ENCODE results near the gene SPDYE18.
"Not testable (repeated sequence)": the region's sequence is repeated elsewhere in the genome, so short reads cannot be mapped to it uniquely, and the experiment has no call there.

SPDYE18 gene

DNA sequence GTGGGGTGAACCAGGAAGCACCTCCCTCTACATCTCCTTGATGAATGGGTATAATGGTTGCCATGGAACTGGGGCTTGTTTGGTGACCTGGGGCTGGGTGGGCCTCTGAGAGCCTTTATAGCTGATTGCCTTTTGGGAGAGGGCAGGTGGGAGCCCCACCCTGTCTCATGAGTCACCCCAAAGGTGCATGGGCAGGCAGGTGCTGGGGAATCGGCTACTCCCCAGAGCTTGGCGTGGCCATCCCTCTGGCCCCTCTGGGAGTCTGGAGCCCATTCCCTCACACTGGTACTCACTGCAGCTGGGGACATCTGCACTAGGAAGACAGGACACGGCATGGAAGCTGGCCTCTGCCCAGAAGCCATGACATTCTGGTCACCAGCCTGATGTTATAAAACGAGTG lies at the start of gene SPDYE18:
Gene SPDYE18 (minus strand): TSS at position 2 of the 400 bp plus-strand sequence. CDS start 2,046 bp downstream, outside the sequence.
- not testable (repeated sequence) for DNase-seq

DNA sequence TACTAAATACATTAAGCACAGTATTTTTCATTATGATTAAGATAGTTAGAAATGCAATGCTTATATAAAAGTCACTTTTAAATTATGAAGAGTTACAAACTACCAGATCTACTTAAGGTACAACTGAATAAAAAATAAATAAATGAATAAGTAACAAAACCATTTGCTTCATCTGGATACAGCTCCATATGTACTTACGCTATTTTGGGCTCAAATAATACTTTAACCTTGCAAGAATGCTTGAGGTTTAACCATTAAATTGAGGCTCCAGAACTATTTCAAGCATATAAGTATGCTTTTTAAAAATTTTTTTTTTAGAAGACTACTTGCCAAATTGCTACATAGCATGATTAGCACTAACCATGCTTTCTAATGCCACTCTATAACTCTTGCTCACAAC lies 46.0 kb upstream of the SPDYE18 start:
- not testable (repeated sequence) for DNase-seq

- DNase-seq = not testable (repeated sequence)
These were observed 45.3 kb upstream of the SPDYE18 start for GRCh38 chr7:77107659-77108058.

DNA sequence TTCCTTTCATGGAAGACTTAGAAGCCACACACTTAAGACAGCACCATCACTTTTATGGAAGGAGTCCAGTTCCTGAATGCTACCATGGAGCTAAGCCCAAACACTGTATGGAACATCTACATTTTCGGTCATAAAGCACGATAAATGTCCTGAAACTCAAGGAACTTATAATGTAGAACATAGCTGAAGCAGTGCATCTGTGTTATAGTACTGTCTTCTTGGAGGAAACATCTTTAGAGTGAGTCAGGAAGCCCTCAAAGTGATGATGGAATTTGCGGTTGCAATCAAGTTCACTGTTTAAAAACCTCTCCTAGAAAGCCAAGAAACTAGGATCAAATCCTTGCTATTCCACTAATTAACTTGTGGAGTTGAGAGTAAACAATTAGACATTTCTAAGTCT lies 43.5 kb upstream of the SPDYE18 start:
- DNase-seq = not testable (repeated sequence)

DNA sequence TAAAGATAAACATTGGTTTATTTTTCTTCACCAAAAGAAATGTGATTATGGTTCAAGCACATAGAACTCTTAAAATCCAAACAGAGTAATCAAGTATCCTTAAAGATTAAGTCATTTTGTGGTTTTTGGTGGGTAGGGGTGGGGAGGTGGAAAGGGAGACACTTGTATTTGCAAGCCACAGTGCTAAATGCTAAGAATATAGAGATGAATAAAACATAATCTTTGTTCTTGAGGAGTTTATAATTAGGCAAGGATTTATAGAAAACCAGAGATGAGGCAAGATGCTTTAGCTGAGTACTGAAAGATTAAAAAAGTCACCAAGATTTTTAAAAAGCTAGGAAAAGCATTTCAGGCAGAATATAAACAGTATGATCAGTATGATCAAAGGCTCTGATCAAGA lies 40.3 kb upstream of the SPDYE18 start:
- DNase-seq = not testable (repeated sequence)

DNA sequence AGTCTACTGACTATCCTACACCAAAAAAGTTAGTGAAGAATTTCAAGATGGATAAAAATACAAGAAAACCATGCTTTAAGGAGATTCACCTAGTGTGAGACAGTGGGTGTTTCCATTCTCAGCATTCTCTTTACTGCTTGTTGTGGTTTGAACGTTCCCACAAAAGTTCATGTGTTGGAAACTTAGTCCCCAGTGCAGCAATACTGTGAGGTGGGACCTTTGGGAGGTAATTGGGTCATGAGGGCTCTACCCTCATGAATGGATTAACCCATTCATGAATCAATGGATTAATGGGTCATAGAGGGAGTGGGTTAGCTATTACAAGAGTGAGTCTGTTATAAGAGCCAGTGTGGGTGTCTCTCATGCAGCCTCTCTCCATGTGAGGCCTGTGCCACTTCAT lies 38.8 kb upstream of the SPDYE18 start:
- not testable (repeated sequence) for DNase-seq

DNA sequence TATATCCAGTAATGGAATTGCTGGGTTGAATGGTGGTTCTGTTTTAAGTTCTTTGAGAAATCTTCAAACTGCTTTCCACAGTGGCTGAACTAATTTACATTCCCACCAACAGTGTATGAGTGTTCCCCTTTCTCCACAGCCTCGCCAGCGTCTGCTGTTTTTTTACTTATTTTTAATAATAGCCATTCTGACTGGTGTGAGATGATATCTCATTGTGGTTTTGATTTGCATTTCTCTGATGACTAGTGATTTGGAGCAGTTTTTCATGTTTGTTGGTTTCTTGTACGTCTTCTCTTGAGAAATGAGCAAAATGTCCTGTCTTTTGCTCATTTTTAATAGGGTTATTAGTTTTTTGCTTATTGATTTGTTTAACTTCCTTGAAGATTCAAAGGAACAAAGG lies 38.1 kb upstream of the SPDYE18 start:
- not testable (repeated sequence) for DNase-seq

DNA sequence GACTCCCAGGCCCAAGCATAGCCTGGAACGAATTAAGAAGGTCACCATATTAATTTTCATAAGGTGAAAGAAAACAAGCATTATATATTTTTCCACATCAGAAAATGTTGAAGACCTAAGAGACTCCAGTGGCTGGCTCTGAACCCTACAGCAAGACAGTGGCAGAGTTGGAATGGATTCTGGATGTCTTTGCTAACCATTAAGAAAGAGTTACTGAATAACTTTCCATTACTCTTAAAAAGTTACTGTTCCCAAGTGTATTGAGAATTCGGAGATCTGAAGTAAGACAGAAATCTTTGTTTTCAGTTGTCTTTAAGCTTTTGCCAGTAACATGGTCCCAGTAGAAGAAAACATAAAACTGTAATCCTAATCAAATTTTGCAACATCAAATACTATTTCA lies 29.9 kb upstream of the SPDYE18 start:
- not testable (repeated sequence) for DNase-seq

GRCh38 chr7:77082192-77082591 lies 19.8 kb upstream of the SPDYE18 start:
- not testable (repeated sequence) for DNase-seq

DNA sequence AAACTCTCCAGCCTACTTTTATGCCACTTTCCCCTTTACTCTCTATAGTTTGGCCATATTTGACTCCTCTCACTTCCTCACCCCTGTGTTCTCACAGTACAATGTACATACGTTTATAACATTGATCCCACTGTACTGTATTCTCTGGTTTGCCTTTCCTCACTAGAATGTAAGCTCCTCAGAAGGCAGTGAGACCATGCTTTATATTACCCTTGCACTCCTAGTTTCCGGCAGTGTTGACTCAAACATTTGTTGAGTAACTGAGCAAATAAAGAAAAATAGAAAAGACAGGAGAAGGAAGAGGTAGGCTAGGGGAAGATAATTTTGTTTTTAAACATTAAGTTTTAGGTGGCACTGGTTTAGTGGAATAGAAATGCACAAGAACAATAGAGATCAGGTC lies 17.9 kb upstream of the SPDYE18 start:
- not testable (repeated sequence) for DNase-seq

- DNase-seq = not testable (repeated sequence)
These were observed 17.3 kb upstream of the SPDYE18 start for GRCh38 chr7:77079624-77080023.

- DNase-seq = not testable (repeated sequence)
These were observed 16.8 kb upstream of the SPDYE18 start for GRCh38 chr7:77079112-77079511.

DNA sequence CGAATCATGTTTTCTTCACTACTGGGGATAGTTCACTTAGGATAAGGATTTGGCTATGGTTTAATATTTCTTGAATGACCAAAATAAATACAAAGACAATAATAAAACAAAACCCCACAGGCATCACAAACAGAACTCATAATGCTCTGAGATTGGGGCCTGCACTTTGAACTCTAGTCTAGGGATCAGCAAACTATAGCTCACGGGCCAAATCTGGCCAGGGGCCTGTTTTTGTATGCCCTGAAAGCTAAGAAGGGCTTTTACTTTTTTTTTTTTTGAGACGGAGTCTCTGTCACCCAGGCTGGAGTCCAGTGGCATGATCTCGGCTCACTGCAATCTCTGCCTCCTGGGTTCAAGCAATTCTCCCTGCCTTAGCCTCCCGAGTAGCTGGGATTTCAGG lies 14.7 kb upstream of the SPDYE18 start:
- not testable (repeated sequence) for DNase-seq

- not testable (repeated sequence) for DNase-seq
These were observed 12.5 kb upstream of the SPDYE18 start for GRCh38 chr7:77074786-77075396.

GRCh38 chr7:77071108-77071507 lies 8.8 kb upstream of the SPDYE18 start:
- not testable (repeated sequence) for DNase-seq

- not testable (repeated sequence) for DNase-seq
These were observed 3.5 kb upstream of the SPDYE18 start for GRCh38 chr7:77065869-77066268.

GRCh38 chr7:77063732-77064131 lies 1.4 kb upstream of the SPDYE18 start:
- DNase-seq = not testable (repeated sequence)

DNA sequence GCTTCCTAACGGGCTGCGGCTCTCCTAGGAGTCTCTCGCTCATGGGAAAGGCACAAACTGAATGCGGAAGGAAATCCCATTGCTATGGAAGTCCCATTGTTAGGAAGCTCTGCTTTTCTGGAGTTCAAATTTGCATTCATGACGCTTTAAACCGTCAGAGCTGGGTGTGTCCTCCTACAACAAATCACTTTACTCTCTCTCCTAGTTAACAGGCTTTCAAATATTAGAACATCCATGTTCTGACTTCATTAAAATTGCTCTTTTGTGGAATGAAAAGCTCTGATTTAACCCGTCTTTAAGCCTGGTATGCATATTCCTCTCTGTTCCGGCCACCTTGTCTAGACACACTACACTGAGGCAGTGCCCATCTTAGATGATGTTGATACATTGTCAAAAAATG lies 30.1 kb downstream of the SPDYE18 start, which contains the start of gene SPDYE17:
Gene SPDYE17 (minus strand): TSS at position 101 of the 400 bp plus-strand sequence. CDS start 1,791 bp downstream, outside the sequence.
- DNase-seq = not testable (repeated sequence)

DNA sequence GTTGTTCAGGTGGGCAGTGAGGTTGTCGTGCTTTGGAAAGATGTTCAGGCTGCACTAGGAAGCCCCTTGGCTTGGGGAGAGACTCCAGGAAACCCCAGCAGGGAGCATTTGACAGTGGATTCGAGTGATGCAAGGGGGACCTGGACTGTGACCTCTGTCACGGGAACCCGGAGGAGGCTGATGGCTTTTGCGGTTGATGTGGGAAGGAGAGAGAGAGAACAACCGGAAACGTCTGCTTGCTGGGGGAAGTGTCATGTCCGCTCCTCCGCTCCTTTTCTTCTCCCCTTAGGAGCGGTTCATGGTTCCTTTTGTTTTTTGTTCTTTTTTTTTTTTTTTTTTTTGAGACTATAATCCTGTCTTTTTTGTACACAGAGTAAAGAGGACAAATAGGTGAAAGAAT lies 36.0 kb downstream of the SPDYE18 start:
- DNase-seq = not testable (repeated sequence)

GRCh38 chr7:77010074-77010680 lies 52.2 kb downstream of the SPDYE18 start:
- not testable (repeated sequence) for DNase-seq

GRCh38 chr7:77008000-77008399 lies 54.4 kb downstream of the SPDYE18 start:
- DNase-seq = not testable (repeated sequence)

DNA sequence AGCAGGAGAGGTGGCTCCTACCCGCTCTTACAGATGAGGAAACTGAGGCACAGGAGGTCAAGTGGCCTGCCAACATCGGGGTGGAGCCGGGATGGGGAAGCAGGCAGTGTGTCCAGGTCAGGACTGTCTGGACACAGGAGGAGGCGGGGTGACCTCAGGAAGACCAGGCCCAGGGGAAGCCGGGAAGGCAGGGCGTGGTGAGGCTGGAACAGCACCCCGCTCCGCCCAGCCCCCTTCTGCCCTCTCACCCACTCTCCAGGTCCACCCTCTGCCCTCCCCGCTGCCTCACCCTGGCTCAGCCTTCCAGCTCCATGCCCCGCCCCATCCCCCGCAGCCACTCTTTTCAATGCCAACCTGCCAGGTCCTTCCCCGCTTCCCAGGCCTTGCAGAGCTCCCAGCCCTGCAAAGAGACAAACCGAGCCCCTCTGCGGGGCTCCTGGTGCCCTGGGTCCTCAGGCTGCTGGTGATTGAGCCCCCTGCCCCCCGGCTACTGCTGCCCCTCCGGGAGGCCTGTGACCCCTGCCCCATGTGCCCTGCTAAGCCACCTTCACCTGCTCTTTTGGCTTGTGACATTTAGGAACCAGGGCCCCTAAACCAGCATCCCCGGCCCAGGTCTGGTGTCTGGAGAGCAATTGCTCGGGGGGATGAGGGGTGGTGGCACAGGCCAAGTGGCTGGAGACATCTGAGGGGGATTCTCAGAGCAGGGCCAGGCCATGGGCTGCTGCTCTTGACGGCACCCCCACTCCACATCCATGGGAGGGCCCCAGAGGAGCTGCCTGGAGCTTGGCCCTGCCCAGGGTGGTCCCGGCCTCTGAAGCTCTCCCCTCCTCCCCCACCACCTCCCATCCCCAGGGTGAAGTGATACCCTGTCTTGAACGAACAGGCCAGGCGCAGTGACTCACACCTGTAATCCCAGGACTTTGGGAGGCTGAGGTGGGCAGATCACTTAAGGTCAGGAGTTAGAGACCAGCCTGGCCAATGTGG lies 55.9 kb downstream of the SPDYE18 start:
- DNase-seq = not testable (repeated sequence)

DNA sequence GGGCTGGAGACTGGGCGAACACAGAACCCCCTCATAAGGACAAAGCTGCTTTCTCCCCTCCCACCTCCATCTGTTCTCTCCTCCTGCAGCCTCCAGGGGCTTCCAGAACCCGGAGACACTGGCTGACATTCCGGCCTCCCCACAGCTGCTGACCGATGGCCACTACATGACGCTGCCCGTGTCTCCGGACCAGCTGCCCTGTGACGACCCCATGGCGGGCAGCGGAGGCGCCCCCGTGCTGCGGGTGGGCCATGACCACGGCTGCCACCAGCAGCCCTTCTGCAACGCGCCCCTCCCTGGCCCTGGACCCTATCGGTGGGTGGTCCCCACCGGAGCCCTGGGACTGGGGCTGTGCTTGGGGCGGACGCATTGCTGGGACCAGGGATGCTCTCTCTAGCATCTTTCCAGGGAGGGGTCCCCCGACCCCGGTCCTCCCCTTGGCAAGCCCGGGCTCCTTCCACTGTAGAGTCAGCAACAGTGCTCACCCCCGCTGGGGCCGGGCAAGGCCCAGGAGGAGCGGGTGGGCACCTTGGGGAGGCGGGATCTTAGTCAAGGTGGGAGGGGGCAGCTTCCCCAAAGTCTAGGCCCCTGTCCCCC lies 56.8 kb downstream of the SPDYE18 start:
- DNase-seq = not testable (repeated sequence)

Data from NCI-H2107 (cell line).